Skin of body (tissue), 2 donors: ENCODE measurements around the gene CFAP68. TPM values are rescaled to one million over a fixed set of nuclear protein-coding genes. Genes with fewer than 3 reads are reported as not detected.

Experiments used
- DNase-seq: peaks from one replicate; lab custom pipeline; 2025; lab: John Stamatoyannopoulos, UW
- total RNA-seq: library from RNA; depleted of rRNA; stranded (reverse); fragments of >200 nt; gene quantifications from one replicate; pipeline ENCODE4 v1.2.3, GENCODE V29; 2014

The CFAP68 gene, protein sequence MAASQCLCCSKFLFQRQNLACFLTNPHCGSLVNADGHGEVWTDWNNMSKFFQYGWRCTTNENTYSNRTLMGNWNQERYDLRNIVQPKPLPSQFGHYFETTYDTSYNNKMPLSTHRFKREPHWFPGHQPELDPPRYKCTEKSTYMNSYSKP
- 10.4 TPM for total RNA-seq

DNA sequence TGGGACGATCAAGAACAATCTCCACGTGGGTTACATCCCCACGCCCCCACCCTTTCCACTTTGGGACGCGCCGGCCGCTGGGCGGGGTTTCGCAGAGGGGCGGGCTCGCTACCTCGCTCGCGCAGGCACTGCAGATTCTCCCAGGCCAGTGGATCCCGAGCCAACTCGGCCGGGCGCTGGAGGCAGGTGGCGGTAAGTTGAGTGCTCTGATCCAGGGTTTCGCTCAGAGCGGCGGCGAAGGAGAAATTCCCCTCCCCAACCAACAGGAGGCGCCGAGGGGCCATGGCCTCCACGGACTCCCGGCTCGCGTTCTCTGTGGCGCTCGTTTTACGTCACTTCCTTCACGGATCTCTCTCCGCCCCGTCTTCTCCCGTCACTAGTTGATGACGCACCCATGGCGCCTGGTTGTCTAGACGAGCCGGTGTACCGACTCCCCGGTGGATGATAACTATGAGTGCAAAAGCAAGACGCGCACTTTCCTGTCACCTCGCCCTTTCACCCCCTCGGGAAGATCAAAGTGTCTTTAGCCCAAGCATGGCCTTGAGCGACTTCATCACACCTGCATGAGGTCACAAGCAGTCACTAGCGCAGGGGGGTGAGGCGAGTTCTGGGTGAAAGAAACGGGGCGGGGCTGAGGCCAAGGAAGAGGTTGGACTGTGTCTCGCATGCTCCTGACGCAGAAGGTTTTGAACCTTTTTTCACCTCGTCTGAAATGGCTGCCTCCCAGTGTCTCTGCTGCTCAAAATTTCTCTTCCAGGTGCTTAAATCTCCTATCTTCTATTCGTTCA, at the start of gene CFAP68, which contains the start of gene FDXACB1:
TSS of gene CFAP68 (plus strand) at position 693 of the 788 bp plus-strand sequence. CDS start at position 713, 20 bp downstream.
TSS of gene FDXACB1 (minus strand) at position 317 of the 788 bp plus-strand sequence. CDS start at position 284, 33 bp downstream.
- DNase-seq = peak; percentile 97

DNA sequence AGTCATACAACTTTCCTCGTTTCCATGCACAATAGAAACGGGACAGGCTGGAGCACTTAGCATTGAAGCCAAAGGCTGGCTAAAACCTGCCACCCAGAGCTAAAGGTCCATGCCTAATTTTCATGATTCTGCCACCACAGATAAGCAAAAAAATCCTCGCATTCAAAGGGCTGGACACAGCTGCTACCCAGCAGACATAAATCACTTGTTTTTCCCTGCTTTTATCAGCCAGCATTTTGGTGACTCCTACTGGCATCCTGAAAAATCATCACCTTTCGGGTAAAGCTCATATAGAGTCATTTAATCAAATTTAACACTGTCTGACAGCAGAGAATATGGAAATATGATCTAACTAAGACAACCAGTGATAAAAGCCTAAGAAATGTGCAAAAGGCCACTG, 45.8 kb upstream of the CFAP68 start:
- DNase-seq = no peak

DNA sequence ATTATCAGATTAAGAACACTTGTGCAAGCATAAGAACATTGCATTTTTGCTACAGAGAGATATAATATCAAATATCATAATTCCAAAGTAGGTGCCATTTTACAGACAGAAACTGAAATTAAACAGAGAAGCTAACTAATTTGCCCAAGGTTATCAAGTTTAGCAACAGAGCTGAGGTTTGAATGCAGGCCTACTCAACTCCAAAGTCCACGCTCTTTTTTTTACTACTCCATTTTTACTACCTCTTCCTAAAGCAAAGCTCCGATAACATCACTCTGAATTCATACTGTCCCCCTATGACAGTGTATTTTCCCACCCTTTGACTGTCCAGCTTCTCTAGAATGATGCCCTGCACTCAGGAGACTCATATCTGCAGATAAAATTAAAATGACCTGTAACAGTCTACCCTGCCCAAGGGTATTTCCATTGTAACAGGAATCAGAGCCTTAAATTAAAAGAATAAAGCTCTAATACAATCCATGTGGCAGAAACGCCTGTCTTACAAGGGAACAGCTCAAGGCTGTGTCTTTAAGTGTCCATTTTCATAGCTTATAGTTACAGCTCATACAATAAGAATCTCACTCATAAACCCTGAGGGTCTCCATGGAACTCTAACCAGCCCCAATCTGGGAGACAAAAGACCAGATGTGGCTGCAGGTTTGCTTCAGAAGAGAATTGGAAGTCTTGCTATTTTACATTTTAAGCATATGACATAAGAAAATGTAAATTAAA, 44.7 kb upstream of the CFAP68 start:
- no peak for DNase-seq

DNA sequence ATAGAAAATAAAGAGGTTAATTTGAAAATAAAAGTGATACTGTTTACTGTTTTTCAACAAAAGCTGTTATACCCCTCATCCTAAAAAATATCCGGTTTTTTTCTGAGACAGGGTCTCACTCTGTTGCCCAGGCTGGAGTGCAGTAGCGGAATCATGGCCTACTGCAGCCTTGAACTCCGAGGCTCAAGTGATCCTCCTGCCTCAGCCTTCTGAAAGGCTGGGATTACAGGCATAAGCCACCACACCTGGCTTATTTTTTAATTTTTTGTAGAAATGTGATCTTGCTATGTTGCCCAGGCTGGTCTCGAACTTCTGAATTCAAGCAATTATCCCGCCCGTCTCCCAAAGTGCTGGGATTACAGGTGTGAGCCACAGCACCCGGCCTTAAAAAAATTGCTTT, 43.7 kb upstream of the CFAP68 start:
- no peak for DNase-seq

DNA sequence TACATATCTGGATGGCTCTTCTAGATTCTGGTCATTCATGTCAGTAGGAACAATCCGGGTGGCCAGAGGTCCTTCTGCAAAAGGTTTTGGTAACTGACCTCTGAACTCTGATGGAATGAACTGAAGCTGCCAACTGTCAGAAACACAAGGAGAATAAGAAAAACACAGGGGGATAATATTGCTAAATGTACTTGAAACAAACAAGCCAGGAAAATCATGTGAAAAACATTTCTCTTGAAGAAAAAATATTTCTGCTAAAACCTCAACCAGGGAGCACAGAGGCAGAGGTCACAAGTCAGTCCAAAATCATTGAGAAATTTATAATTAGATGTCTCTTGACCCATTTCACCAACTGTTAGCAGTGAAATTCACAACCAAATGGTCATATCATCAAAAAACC, 43.2 kb upstream of the CFAP68 start:
- no peak for DNase-seq

DNA sequence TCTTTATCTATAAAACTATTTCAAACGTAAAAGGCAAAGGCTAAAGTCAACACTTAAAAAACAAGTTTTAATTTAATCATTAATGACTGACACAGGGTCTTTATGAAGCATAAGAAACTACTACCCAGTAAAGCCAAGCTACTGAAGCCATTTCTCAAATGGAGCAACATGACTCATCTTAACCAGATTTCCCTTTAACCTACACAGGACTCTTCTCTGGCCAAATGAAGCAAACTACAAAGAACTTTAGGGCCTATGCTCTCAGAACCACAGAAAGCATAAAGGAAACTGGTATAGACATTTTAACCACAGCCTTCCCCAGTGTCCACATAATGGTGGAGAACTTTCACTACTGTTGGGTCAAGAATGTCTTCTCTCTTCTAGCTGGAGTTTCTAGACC, 42.6 kb upstream of the CFAP68 start:
- no peak for DNase-seq

DNA sequence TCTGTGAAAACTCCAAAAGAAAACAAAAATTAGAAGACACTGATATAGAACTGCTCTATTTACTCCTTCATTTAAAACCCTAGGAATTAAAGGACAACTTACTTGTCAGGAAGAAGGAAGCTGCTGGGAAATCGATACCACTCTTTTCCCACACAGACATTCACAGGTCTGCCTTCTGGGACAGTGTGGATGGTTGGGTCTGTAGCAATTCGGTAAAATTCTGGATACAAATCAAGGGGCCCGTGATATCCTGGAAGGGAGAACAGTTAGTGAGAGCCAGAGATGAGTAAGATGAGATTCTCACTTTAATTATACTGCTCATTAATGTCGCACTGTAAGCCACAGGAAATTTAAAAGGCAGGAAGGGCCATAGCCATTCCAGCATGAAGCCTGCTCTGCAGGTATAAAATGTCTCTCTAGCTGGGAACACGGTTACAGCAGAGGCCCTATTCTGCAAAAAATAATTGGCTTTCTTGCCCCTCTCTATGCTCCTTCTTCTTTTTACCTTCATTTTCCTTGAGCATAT, 41.9 kb upstream of the CFAP68 start:
- DNase-seq = no peak

DNA sequence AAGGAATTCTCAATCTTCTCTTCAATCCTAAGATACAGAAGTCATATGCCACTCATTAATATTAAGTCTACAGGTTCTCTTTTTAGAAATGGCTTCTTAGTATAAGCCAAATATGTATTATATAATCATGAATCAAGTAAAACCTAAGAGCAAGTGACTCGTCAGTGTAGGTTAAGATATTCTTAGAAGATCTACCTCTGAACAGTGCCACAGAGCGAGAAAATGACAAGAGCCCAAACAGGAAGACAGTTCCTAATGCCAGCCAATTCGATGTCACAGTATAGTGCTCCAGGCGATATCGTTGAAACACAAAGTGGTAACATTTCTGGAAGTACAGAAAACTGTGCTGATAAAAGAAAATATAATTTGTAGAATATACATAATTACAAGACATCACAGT, 41.3 kb upstream of the CFAP68 start:
- DNase-seq = no peak

DNA sequence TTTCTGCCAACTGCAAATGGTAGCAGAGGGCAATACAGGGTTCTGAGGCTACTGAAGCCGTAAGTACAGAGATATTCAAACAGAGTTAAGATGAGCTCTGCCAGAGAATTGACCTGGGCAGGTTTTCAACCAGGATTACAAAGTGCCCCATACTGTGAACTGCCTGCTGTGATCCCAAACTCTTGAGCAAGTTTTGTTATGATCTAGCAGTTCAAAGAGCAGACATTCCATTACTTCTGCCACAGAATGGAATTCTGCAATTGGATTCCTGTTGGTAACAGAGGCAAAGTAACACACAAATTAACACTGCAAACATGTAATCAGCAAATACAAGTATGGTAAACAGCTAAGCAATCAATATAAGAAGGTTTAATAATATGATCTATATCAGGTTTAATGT, 39.2 kb upstream of the CFAP68 start:
- no peak for DNase-seq

DNA sequence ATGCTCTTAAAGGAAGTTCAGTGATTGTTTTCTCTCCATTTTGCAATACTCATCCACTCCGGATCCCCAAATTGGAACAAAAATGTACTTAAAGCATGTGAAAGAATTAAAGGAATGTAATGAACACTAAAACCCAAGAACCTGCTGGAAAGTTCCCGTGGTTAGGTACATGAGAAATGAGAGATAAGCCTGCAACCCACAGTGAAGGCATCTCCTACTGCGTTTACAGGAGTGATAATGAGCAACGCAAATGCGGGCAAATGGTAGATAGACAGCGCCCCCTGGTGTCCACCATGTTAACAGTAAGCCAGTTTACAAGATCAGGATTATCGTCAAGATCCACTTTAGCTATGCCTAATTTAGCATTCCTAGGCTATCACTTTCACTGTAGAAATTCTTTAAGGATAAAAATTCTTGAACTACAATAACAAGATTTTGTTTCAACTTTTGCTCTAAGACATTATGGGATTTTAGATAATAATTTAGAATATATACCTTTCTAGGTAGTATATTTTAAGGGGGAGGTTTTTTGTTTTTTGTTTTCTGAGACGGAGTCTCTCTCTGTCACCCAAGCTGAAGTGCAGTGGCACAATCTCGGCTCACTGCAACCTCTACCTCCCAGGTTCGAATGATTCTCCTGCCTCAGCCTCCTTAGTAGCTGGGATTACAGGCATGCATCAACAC, 37.8 kb upstream of the CFAP68 start:
- DNase-seq = peak; percentile 82

DNA sequence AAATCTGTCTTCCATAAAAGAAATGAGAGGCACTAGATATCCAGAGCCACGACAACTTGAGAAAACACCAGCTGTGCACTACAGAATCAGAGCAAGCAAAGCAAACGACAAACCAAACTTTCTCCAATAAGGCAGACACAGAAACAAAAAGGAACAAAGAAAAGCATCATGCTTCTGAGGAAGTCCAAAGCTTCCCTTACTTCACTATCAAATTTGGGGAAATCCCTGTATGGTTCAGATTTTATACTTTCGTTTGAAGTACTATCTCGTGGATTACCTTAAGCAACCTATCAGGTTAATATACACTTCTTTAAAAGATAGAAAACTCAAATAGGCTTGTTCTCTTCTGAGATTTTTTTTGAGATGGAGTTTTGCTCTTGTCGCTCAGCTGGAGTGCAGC, 35.7 kb upstream of the CFAP68 start:
- DNase-seq = no peak

DNA sequence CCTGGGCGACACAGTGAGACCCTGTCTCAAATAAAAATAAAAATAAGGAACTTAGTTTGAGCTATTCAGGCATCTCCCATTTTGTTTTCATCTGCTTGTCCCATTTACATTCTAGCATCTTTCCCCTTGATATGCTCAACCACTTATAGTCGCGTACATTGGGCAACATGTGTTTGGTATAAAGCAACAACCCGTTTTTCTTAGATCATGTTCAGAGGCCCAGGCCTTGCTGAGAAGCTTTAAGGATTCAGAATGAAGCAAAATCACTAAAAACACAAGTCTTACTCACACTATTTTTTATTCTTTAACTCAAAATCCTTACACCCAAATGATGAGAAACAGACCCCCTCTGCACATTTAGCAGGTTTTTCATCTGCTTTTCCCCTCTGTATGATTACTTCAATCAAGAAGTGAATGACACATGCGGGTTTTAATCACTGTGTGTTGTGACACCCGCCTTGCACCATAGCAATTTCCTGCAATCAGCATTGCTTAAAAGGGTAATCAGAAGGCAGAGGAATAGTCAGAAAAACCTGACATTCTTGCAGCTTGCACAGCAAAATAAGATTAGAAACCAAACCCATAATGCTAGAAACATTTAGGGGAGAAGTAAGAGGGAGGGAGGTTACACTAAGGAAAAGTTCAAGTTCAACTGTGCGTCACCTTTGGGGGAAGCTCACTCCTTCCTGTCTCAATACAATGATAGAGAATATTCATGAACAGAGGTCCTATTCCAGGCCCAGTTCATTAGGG, 33.9 kb upstream of the CFAP68 start:
- no peak for DNase-seq

DNA sequence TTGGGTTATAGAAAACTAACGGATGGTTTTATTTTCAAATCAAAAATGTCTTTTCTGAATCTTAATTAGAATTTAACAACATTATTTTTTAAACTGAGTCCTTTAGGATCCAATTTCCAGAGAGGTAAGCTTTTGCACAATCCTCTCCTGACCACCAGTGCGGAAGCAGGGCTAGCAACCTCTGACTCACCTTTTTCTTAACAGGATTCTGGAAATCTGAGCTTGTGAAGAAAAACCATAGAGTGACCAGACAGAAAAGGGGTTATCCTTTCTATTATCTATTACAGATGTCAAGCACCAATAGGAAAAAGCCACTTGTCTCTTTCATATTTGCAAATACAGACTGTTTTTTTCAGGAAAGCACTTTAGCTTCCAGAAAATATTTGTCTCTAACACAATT, 33.3 kb upstream of the CFAP68 start:
- no peak for DNase-seq

DNA sequence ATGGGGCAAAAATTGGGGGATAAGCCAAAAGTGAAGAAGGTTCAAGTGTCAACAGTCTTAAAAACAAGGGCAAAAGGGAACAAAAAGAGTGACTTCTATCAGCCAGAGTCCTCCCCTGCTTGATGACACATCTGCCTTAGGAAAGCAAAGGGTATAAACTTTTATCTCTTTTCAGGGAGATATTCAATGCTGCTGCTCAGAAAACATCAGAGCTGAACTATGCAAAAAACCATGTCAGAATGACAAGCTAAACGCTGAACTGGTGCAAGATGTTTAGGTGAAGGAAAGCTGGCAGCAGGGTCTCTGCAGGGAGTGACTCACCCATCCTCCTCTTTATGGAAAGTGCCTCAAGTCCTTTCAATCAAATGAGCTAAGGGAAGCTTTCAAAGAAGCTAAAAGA, 32.7 kb upstream of the CFAP68 start:
- DNase-seq = no peak

DNA sequence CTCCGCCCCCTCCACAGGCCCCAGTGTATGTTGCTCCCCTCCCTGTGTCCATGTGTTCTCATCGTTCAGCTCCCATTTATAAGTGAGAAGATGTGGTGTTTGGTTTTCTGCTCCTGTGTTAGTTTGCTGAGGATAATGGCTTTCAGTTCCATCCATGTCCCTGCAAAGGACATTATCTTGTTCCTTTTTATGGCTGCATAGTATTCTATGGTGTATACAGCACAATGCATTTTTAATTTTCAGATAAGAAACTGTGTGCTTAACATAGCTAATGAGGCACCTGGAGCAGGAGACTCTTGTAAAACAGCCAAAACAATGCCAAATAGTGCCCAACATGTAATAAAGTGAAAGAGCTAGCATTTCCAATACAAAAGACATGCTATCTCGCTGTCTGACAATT, 29.7 kb upstream of the CFAP68 start:
- no peak for DNase-seq

DNA sequence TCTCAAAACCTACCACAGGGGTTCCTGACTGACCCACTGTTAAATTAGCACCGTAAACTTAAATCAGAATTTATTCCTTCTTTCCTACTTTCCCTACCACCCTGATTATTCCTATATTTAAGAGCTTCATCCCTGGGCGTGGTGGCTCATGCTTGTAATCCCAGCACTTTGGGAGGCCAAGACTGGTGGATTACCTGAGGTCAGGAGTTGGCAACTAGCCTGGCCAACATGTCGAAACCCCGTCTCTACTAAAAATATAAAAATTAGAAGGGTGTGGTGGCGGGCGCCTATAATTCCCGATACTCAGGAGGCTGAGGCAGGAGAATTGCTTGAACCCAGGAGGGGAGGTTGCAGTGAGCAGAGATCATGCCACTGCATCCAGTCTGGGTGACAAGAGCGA, 28.3 kb upstream of the CFAP68 start:
- no peak for DNase-seq

DNA sequence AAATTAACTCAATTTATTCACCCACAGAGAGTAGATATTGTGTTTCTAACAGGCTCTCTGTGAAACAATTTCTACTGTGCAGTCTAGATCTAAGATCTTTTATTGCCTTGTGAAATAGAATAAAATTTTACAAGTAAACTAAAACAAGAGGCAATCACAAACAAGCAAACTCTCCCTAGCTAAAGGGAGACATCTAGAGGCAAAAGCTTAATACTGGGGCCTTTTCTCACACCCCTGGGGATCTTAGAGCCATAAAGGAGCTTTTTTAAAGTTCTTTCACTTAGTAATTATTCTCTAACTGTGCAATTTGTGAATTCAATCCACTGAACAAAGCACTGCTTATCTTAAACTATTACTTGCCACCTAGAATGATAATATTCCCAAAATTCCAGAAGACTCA, 27.7 kb upstream of the CFAP68 start:
- no peak for DNase-seq

DNA sequence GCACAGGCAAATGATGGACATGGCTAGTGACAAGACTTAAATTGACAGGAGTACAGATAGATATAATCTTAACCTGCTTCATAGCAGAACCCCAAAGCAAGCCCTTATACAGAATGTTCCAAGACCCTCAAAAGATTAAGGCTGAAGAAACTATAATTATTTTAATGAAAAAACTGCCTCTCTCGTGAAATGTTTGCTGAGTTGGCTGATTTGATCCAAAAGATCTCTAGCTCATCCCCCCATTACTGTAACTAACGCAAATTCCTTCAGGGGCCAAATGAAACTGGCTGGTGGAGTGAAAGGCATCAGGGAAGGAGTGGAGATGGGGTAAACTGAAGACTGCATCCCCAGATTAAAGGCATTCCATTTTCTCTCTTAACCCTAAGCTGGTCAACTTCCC, 27.2 kb upstream of the CFAP68 start:
- DNase-seq = no peak

DNA sequence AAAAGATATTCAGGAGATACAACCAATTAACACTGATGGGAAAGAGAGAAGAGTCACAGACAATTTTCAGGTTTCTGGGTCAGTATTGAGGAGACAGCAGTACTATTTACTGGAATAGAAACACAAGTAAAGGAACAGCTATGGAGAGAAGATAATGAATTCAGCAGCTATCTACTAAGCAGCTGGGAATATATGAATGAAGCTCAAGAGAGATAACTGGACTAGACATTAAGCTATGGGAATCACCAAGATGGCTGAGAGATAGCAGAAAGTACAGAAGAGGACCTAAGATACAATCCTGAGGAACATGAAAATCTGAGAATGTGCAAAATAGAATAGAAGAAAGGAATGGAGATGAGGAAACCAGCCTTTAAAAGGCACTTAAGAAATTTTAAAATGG, 23.8 kb upstream of the CFAP68 start:
- DNase-seq = no peak

DNA sequence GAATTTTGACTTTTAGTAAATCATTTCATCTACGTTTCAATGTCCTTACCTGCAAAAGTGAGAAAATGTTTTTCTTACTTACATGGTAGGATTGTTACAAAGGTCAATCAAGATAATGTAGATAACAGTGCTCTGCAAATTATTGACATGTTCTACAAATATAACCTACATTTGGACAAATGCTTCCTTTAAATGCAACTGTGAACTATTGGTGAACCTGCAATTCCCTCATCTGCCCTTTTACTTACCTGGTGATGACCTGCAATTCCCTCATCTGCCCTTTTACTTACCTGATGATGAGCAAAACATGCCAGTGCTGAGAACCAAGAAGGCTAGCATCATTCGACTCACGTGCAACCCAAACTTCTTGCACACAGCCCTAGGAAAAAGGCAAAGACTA, 19.1 kb upstream of the CFAP68 start:
- DNase-seq = no peak

DNA sequence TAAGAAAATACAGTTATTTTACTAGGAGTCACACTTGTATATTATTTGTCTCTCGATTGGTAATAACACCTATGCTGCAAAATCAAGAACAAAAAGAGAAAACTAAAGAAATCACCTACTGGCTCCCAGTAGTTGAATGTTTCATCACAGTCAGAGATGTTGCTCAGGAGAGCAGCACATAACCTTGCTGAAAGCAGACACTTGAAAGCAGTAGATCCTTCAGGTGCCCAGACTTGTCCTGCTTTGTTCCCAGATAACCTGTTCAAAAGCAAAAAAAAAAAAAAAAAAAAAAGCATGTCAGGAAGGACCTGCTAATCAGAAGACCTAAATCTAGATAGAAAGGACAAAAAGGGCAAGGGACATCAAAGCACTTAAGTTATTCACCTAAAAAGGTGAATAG, 9.2 kb upstream of the CFAP68 start:
- no peak for DNase-seq
